GM12874 (cell line): ENCODE results near the gene DCHS1.

Experiments used
- CTCF ChIP-seq: IDR thresholded peaks from 2 replicates; pipeline ENCODE4 v1.5.1; 2011; ENCODE audit warnings: low read depth, mild to moderate bottlenecking, control low read depth, low read length, moderate library complexity; ENCODE audit not compliant: insufficient read depth

DCHS1 gene

DNA sequence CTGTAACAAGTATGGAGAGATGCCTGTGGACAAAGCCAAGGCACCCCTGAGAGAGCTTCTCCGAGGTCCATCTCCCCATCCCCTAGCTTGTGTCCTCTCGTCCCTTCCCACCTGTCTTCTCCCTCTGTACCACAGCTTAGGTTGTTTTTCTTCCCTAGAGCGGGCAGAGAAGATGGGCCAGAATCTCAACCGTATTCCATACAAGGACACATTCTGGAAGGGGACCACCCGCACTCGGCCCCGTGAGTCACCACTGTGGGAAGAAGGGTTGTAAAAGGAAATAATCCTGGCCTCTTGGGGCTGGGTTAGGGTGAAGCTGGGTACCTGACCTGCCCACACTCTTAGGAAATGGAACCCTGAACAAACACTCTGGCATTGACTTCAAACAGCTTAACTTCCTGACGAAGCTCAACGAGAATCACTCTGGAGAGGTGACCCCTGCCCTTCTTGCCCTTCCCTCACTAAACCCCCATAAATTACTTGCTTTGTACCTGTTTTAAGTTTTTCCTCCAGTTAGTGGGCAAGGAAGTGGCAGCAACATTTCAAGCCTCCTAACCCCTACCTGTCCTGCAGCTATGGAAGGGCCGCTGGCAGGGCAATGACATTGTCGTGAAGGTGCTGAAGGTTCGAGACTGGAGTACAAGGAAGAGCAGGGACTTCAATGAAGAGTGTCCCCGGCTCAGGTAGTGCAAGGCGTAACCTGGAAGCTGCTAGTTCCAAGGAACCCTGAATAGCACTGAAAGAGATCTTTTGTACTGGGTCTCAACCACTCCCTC is 46.7 kb downstream of the DCHS1 start:
- no peak for TF ChIP-seq CTCF

GRCh38 chr11:6608011-6608410 is 47.6 kb downstream of the DCHS1 start:
- no peak for TF ChIP-seq CTCF

GRCh38 chr11:6607190-6607795 is 48.3 kb downstream of the DCHS1 start:
- TF ChIP-seq CTCF, result no peak

DNA sequence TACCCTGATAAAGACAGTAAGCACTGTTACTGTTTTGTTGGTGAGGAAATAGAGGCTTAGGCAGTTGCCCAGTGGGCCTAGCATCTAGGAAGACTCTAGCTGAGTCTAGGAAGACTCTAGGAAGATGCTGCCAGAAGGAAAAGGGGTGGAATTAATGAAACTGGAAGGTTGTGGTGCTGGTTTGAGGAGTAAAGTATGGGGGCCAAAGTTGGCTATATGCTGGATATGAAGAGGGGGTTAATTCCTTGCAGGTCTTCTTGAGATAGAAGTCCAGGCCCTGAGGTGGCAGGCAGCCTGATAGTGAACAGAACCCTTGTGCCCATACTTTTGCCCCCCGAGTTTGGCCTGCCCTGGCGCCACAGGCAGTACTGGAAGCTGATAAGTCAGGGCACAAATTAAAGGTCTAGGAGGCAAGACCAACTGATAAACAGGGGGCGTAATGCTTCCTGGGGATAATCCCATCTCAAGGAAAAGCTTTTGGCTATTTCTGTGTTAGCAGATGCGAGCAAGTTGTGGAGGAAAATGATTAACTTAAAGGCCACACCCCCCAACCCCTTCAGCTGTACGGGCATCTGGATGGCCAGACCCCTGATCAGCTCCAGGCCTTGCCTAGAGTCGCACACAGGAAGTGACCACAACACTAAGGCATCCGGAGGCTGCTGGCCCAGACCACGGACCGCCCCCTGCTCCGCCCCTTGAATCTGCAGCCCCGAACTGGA is 49.0 kb downstream of the DCHS1 start:
- TF ChIP-seq CTCF, result no peak

- no peak for TF ChIP-seq CTCF
Measured at GRCh38 chr11:6604790-6605189, 50.8 kb downstream of the DCHS1 start.

DNA sequence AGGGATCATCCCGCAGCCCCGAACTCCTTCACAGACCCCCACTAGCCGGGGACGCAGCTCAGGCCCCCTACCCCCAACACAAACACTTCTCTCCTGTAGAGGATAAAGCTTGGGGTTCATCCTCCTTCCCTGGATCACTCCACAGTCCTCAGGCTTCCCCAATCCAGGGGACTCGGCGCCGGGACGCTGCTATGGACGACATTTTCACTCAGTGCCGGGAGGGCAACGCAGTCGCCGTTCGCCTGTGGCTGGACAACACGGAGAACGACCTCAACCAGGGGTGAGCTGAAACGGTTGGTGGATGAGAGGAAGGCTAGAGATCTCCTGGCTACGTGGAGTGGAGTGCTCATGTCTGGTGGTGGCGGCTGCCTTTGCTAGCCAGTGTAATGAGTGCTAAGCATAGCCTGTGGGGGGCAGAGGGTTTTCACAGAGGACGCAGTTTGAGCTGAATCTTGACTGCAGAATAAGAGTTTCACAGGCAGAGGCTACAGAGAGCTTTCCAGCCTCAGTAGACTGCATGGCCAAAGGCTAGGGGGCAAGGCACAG is 51.5 kb downstream of the DCHS1 start:
- no peak for TF ChIP-seq CTCF
